Stomach (tissue), 9 donors: Measurements from ENCODE around the gene USP11. TPM values are rescaled to one million over a fixed set of nuclear protein-coding genes. Genes with fewer than 3 reads are reported as not detected.
A peak's percentile ranks its signal among the peaks of the same experiment; 100 is the strongest.

Source experiments
- DNase-seq, 2 donors: peaks; one replicate each; pipeline versions ENCODE4 v3.0.0 to v3.0.0-alpha.2; 2013 to 2019
- H3K27ac ChIP-seq, 5 donors: fragments of 200-600 bp in 4 of 5; sonication (generic) in 4 of 5; one replicate each; pipeline ENCODE4 v1.5.1; 2013 to 2019; ENCODE audit warnings: mild to moderate bottlenecking in 1 of 5, moderate library complexity in 1 of 5
- H3K27me3 ChIP-seq, 3 donors: fragments of 200-600 bp; sonication (generic); one replicate each; pipeline ENCODE4 v1.5.1; 2017 to 2019; ENCODE audit warnings: mixed run types in 1 of 3
- H3K36me3 ChIP-seq, 4 donors: fragments of 200-600 bp; sonication (generic); 1 replicate in 3 of 4; 2 replicates in 1 of 4; pipeline ENCODE4 v1.5.1; 2016 to 2019
- H3K4me1 ChIP-seq, 4 donors: fragments of 200-600 bp; sonication (generic); one replicate each; pipeline ENCODE4 v1.5.1; 2016 to 2019
- H3K4me3 ChIP-seq, 4 donors: fragments of 200-600 bp; sonication (generic) in 3 of 4; one replicate each; pipeline ENCODE4 v1.5.1; 2016 to 2019; ENCODE audit warnings: mild to moderate bottlenecking in 1 of 4
- H3K9me3 ChIP-seq, 4 donors: fragments of 200-600 bp; sonication (generic); one replicate each; pipeline ENCODE4 v1.5.1; 2016 to 2019
- EP300 ChIP-seq: sonication (generic); formaldehyde crosslinking; IDR thresholded peaks from one replicate; pipeline ENCODE4 v1.6.1; 2017; ENCODE audit warnings: antibody characterized with exemption
- POLR2A ChIP-seq, 4 donors: fragments of 450-650 bp; IDR thresholded peaks; one replicate each; pipeline ENCODE4 v1.6.1; 2016; ENCODE audit warnings: antibody characterized with exemption in 4 of 4, control low read depth in 2 of 4, mild to moderate bottlenecking in 1 of 4, moderate library complexity in 1 of 4
- POLR2AphosphoS5 ChIP-seq, 3 donors: sonication (generic); formaldehyde crosslinking; IDR thresholded peaks; one replicate each; pipeline ENCODE4 v1.6.1; 2016; ENCODE audit warnings: antibody characterized with exemption in 3 of 3
- WGBS, 5 donors: extraction: QIAGEN DNeasy Blood & Tissue Kit in 3 of 5; methylation state at CpG; one replicate each; pipeline versions ENCODE4 v1.1.5 to v1.1.7; 2013 to 2018; 5-methylcytosine and 5-hydroxymethylcytosine counted together
- intact Hi-C: fragments of 100-400 bp; cut with DNase I; formaldehyde crosslinking; loops from one replicate; pipeline ENCODE4 v1.15.1; 2023; ENCODE audit warnings: low total_unique reads
- polyA plus RNA-seq, 3 donors: library from polyadenylated mRNA; stranded (reverse); fragments of 200-250 nt; gene quantifications; one replicate each; pipeline ENCODE4 v1.2.3, GENCODE V29; 2013
- total RNA-seq, 5 donors: library from RNA; depleted of rRNA; stranded (reverse); fragments of >200 nt; gene quantifications; one replicate each; pipeline versions ENCODE4 v1.1.0 to v1.2.3, GENCODE V29; 2014 to 2016
- TF ChIP-seq, protein P1 (sequence below), 7 experiments: fragments of 450-650 bp in 4 of 7; fragments of 200-600 bp in 3 of 7; sonication (generic) in 3 of 7; IDR thresholded peaks; one replicate each; pipeline ENCODE4 v1.5.1; 2016 to 2019; ENCODE audit warnings: antibody characterized with exemption in 7 of 7, control low read depth in 2 of 7, mild to moderate bottlenecking in 1 of 7
- donor health status: healthy with polysubstance abuse.
- donor health status: Bipolar disorder and iron deficiency.
- donor health status: healthy.

The USP11 gene
- total and polyA plus RNA-seq, 8 donors, result 6.4 to 52.3 (median 17.5) TPM

DNA sequence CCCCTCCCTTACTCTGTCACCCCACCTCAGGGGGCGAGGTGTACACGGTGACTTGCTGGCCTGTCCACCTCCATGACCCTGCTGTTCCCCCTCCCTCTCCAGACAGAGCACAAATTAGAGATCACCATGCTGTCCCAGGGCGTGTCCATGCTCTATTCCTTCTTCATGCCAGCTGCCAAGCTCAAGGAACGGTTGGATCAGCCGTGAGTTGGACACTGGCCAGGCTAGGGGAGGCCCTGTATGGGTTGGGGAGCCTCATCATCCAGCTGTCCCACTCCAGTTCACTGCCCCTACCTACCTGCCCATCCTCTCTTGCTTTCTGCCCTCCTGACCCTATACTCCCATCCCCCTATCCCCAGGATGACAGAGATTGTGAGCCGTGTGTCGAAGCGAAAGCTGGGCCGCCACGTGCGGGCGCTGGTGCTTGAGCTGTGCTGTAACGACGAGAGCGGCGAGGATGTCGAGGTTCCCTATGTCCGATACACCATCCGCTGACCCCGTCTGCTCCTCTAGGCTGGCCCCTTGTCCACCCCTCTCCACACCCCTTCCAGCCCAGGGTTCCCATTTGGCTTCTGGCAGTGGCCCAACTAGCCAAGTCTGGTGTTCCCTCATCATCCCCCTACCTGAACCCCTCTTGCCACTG lies 18.3 kb upstream of the USP11 start:
- WGBS, 5 donors, result 84 to 90% (median 85%) methylated on average over 18 to 20 of the region's 20 CpGs
- Histone ChIP-seq H3K36me3 (peaks cover 40 to 72% (median 70%) of the 10 kb centered on the region in 4 donors), H3K4me1 (peaks cover 0 to 23% (median 17%) of the 10 kb centered on the region in 4 donors), H3K4me3 (no peak overlapping the region), H3K27ac (no peak overlapping the region), H3K9me3 (no peaks in the 10 kb centered on the region), H3K27me3 (no peaks in the 10 kb centered on the region)
- DNase-seq, result no peak
- TF ChIP-seq, protein P1, sequence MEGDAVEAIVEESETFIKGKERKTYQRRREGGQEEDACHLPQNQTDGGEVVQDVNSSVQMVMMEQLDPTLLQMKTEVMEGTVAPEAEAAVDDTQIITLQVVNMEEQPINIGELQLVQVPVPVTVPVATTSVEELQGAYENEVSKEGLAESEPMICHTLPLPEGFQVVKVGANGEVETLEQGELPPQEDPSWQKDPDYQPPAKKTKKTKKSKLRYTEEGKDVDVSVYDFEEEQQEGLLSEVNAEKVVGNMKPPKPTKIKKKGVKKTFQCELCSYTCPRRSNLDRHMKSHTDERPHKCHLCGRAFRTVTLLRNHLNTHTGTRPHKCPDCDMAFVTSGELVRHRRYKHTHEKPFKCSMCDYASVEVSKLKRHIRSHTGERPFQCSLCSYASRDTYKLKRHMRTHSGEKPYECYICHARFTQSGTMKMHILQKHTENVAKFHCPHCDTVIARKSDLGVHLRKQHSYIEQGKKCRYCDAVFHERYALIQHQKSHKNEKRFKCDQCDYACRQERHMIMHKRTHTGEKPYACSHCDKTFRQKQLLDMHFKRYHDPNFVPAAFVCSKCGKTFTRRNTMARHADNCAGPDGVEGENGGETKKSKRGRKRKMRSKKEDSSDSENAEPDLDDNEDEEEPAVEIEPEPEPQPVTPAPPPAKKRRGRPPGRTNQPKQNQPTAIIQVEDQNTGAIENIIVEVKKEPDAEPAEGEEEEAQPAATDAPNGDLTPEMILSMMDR (IDR thresholded peaks at IDR 0.05), result no peak
- TF ChIP-seq POLR2A (IDR thresholded peaks at IDR 0.05) (no peak), EP300 (no peak), POLR2AphosphoS5 (IDR thresholded peaks at IDR 0.05) (no peak)
- intact Hi-C loops, result no loop called here

DNA sequence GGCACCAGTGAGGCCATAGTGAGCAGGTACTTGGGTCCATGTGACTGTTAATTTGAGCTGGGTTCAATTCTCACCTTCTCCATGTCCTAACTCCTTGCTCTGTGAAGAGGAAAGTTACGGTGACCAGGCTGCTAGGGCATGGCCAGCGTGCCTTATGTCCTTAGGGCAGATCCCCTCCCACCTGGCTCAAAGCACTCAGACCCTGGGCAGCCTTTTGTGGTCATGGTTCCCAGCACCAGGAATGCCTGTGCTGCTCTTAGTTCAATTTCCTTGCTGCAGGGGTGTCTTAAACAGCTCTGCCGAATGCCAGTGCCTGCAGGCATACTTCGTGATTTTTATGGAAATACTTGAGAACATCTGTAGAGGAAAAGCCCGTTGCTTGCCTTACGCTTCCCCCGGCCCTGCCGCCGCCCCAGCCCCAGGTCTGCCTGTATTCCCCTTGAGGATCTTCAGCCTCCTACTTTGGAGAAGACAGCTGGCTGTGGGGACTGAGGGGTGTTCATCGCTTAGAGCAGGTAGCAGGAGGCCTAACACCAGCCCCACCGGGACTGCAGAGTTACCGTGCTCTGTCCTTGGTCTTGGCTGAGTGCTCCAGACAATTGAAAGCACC lies 17.4 kb upstream of the USP11 start:
- no peak for TF ChIP-seq EP300
- no peak for TF ChIP-seq POLR2AphosphoS5 (IDR thresholded peaks at IDR 0.05)
- TF ChIP-seq POLR2A (IDR thresholded peaks at IDR 0.05), result no peak
- H3K27me3 ChIP-seq, result no peaks in the 10 kb centered on the region
- intact Hi-C loops, result no loop called here
- WGBS, 5 donors, result 81 to 92% (median 84%) methylated on average over 9 to 12 of the region's 12 CpGs
- H3K4me3 ChIP-seq, result no peak overlapping the region
- peak overlapping the region in 2 of 5 donors; percentile 93 to 97 for H3K27ac ChIP-seq
- H3K36me3 ChIP-seq, result peaks cover 35 to 64% (median 61%) of the 10 kb centered on the region in 4 donors
- DNase-seq, result no peak
- H3K9me3 ChIP-seq, result no peaks in the 10 kb centered on the region
- H3K4me1 ChIP-seq, result peaks cover 0 to 31% (median 25%) of the 10 kb centered on the region in 4 donors

DNA sequence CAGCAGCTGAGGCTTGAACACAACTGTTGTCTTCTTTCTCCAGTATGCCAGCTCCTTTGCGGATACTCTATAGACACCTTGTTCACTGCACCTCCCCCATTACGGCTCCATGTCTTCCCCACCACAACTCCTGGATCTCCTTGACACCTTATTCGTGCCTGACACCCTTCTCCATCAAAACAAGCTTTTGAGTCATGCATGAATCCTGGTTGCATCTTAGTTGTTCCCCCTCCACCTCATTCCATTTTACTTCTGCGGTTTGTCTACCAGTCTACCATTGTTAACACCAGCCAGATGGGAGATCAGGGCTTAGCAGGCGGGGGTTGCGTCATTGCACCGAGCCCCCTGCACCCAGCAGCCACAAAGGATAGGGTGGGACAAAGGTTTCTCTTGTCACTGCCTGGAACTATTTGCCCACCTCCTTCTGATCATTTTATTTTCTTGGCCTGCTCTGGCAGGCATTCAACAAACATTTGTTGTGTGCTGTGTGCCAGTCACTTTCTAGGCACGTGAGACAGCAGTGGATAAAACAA lies 16.4 kb upstream of the USP11 start:
- Histone ChIP-seq H3K36me3 (peaks cover 25 to 53% (median 51%) of the 10 kb centered on the region in 4 donors), H3K9me3 (no peaks in the 10 kb centered on the region), H3K4me1 (peaks cover 0 to 38% (median 35%) of the 10 kb centered on the region in 4 donors), H3K4me3 (no peak overlapping the region), H3K27me3 (no peaks in the 10 kb centered on the region), H3K27ac (peak overlapping the region in 4 of 5 donors; percentile 93 to 97 (median 96))
- WGBS, 5 donors, result 69 to 88% (median 79%) methylated on average over 8 of the region's 8 CpGs
- TF ChIP-seq POLR2AphosphoS5 (IDR thresholded peaks at IDR 0.05) (no peak), POLR2A (IDR thresholded peaks at IDR 0.05) (no peak), EP300 (no peak)
- TF ChIP-seq, protein P1 (IDR thresholded peaks at IDR 0.05), result no peak
- intact Hi-C loops, result no loop called here
- DNase-seq, result no peak

DNA sequence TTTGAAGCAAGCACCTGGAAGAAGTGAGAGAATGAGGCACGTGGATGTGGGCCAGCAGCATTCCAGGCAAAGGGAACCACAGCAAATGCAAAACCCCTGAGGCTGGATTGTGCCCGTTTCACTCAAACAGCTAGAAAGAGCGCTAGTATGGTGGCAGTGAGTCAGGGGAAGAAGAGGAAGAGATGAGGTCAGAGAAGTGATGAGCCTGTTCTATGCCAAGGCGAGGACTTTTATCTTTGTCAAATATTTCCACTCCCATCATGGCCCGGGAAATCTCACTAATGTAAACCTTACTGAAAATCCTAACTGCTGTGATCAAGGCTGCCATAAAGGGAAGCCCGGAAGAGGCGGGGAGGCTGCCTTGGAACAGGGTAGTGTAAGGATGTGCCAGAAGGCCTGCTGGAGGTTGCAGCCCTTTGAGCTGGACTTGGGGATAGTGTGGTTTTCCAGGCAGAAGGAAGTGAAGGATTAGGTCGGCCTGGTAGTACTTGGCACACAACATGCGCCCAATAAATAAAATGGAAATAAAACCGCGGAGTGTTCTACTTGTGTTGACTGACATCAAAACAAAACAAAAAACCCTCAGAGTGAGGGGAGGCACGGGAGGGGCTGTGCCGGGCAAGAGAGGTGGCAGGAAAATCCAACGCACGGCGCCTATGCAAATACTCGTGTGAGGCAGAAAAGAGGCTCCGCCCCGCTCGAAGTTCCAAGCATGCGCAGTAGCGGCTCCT lies 15.5 kb upstream of the USP11 start:
- peak overlapping the region; percentile 63 to 97 (median 95) for H3K27ac ChIP-seq
- 2 to 13% (median 4%) methylated on average over 17 to 22 of the region's 22 CpGs for WGBS, 5 donors
- H3K9me3 ChIP-seq, result no peaks in the 10 kb centered on the region
- H3K4me3 ChIP-seq, result peak overlapping the region in 3 of 4 donors; percentile 23 to 84 (median 81)
- intact Hi-C loops, result no loop called here
- H3K36me3 ChIP-seq, result peaks cover 19 to 45% (median 44%) of the 10 kb centered on the region in 4 donors
- H3K27me3 ChIP-seq, result no peaks in the 10 kb centered on the region
- DNase-seq, result peak in 1 of 2 donors; percentile 73
- peaks cover 0 to 41% (median 38%) of the 10 kb centered on the region in 4 donors for H3K4me1 ChIP-seq
- TF ChIP-seq EP300 (no peak), POLR2AphosphoS5 (IDR thresholded peaks at IDR 0.05) (peak in 1 of 3 donors; percentile 19)

DNA sequence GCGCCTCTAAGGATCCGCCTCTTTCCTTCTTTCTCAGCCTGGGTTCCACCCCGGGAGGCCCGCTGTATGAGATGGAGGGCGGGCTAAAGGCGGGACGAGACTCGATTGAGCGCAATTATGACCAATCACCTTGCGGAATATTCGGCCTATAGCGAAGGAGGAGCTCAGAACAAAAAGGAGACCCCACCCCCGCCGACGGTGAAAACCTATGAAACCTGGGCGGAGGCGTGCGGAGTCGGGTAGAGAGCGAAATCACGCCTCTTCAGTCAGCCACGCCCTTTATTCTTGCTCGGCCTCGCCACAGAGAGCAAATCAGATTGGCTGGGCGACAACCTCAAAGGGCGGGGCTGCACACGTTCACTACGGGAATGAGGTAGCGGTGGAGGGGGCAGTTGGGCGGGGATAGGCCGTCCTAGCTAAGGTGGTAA lies 14.9 kb upstream of the USP11 start:
- Histone ChIP-seq H3K27ac (peak overlapping the region; percentile 93 to 97 (median 96)), H3K36me3 (peaks cover 13 to 39% (median 38%) of the 10 kb centered on the region in 4 donors), H3K4me1 (peaks cover 0 to 41% (median 38%) of the 10 kb centered on the region in 4 donors), H3K27me3 (no peaks in the 10 kb centered on the region), H3K9me3 (no peaks in the 10 kb centered on the region), H3K4me3 (peak overlapping the region; percentile 81 to 85 (median 84))
- TF ChIP-seq POLR2A (IDR thresholded peaks at IDR 0.05), result no peak
- peak in 1 of 3 donors; percentile 37 for TF ChIP-seq POLR2AphosphoS5 (IDR thresholded peaks at IDR 0.05)
- TF ChIP-seq, protein P1 (IDR thresholded peaks at IDR 0.05), result no peak
- no peak for TF ChIP-seq EP300
- DNase-seq, result peak; percentile 98 to 99
- intact Hi-C loops, result no loop called here
- WGBS, 5 donors, result 0 to 2% (median 0%) methylated on average over 10 to 31 of the region's 31 CpGs
